ENCODE data around the gene CERS3. TPM values are rescaled to one million over a fixed set of nuclear protein-coding genes. Genes with fewer than 3 reads are reported as not detected.
A peak's percentile ranks its signal among the peaks of the same experiment; 100 is the strongest.

Gene CERS3
- total RNA-seq, 4 donors from 2014 or later: 0.13 to 2.0 (median 0.45) TPM; not detected in 1

GRCh38 chr15:100372739-100373119, 156.0 kb downstream of the CERS3 start:
- intact Hi-C loops (cut with DNase I): no loop called here
- H3K9me3 ChIP-seq: no peaks in the 10 kb centered on the region
- 36 to 39% methylated on average over 9 of the region's 9 CpGs for WGBS, 2 donors
- DNase-seq: no peak
- H3K27ac ChIP-seq: no peak overlapping the region
- peak overlapping the region in 1 of 3 donors; percentile 3 for H3K4me3 ChIP-seq (replicated peaks in 1 of 3)
- H3K27me3 ChIP-seq: no peaks in the 10 kb centered on the region
- no peak for TF ChIP-seq CTCF (IDR thresholded peaks at IDR 0.05)
- no peak for TF ChIP-seq POLR2A (IDR thresholded peaks at IDR 0.05)
- H3K36me3 ChIP-seq: no peaks in the 10 kb centered on the region
- H3K4me1 ChIP-seq: no peaks in the 10 kb centered on the region

GRCh38 chr15:100355342-100355741, 173.4 kb downstream of the CERS3 start:
- Histone ChIP-seq H3K4me1 (peaks cover 6% of the 10 kb centered on the region in 2 donors), H3K4me3 (replicated peaks in 1 of 3) (no peak overlapping the region), H3K9me3 (no peaks in the 10 kb centered on the region), H3K36me3 (no peaks in the 10 kb centered on the region), H3K27me3 (no peaks in the 10 kb centered on the region), H3K27ac (no peak overlapping the region)
- TF ChIP-seq POLR2A (IDR thresholded peaks at IDR 0.05): no peak
- TF ChIP-seq CTCF (IDR thresholded peaks at IDR 0.05): no peak
- peak; percentile 33 to 43 for DNase-seq
- 27 to 32% methylated on average over 2 of the region's 2 CpGs for WGBS, 2 donors
- intact Hi-C loops (cut with DNase I): no loop called here

GRCh38 chr15:100353449-100353848, 175.3 kb downstream of the CERS3 start:
- no peak for DNase-seq
- no peak overlapping the region for H3K27ac ChIP-seq
- no peaks in the 10 kb centered on the region for H3K36me3 ChIP-seq
- no peak overlapping the region for H3K4me3 ChIP-seq (replicated peaks in 1 of 3)
- no peaks in the 10 kb centered on the region for H3K27me3 ChIP-seq
- H3K9me3 ChIP-seq: no peaks in the 10 kb centered on the region
- WGBS, 2 donors: 88 to 95% methylated on average over 3 of the region's 3 CpGs
- peaks cover 10 to 12% of the 10 kb centered on the region in 2 donors for H3K4me1 ChIP-seq
- intact Hi-C loops (cut with DNase I): no loop called here
- TF ChIP-seq CTCF (IDR thresholded peaks at IDR 0.05) (no peak), POLR2A (IDR thresholded peaks at IDR 0.05) (no peak)

GRCh38 chr15:100350434-100351226, 178.1 kb downstream of the CERS3 start:
- TF ChIP-seq CTCF (IDR thresholded peaks at IDR 0.05): no peak
- TF ChIP-seq POLR2A (IDR thresholded peaks at IDR 0.05): no peak
- 32 to 37% methylated on average over 19 of the region's 19 CpGs for WGBS, 2 donors
- intact Hi-C loops (cut with DNase I): no loop called here
- Histone ChIP-seq H3K27me3 (no peaks in the 10 kb centered on the region), H3K4me1 (peaks cover 10 to 12% of the 10 kb centered on the region in 2 donors), H3K4me3 (replicated peaks in 1 of 3) (peak overlapping the region in 1 of 3 donors; percentile 51), H3K27ac (peak overlapping the region in 2 of 3 donors; percentile 90), H3K9me3 (no peaks in the 10 kb centered on the region), H3K36me3 (no peaks in the 10 kb centered on the region)
- DNase-seq: no peak

Small RNA genes within 50 kb of the gene (small RNA-seq; reads per million reads assigned to genes)
- gene RNU6-181P (not detected), gene RNU6-322P (not detected)

Other genes with a start within 250 kb of the CERS3 start
- 100 to 1,000 TPM in 1 of 4 donors, 1 to 10 TPM in 3; 3.5 to 667 (median 5.3) TPM for gene ADAMTS17, start 187.0 kb downstream of the CERS3 start, total RNA-seq
- gene LINS1, start 73.2 kb upstream of the CERS3 start, total RNA-seq: 10 to 100 TPM; 32.9 to 63.0 (median 53.3) TPM
- 10 to 100 TPM; 16.2 to 21.0 (median 19.7) TPM for gene ASB7, start 73.6 kb upstream of the CERS3 start, total RNA-seq

Data from thyroid gland (tissue), 4 donors.